ENCODE results near the gene KLC4.
A peak's percentile ranks its signal among the peaks of the same experiment; 100 is the strongest.
"Not testable (repeated sequence)": the region's sequence is repeated elsewhere in the genome, so short reads cannot be mapped to it uniquely, and the experiment has no call there.

KLC4 gene

GRCh38 chr6:43117466-43117865 lies 58.0 kb downstream of the KLC4 start:
- not testable (repeated sequence) for H3K27me3 ChIP-seq (ENCODE audit: control insufficient read depth, insufficient read depth, low read length); H3K9ac ChIP-seq (ENCODE audit: low read depth, low read length); H3K36me3 ChIP-seq (ENCODE audit: control insufficient read depth, insufficient read depth, low read length); H3K27ac ChIP-seq (ENCODE audit: low read depth, low read length); H3K4me3 ChIP-seq (ENCODE audit: low read depth, low read length); H3K9me3 ChIP-seq (ENCODE audit: control insufficient read depth, insufficient read depth, low read length)
- peaks cover 28% of the 10 kb centered on the region for H3K4me1 ChIP-seq (ENCODE audit: control insufficient read depth, insufficient read depth, low read length)

DNA sequence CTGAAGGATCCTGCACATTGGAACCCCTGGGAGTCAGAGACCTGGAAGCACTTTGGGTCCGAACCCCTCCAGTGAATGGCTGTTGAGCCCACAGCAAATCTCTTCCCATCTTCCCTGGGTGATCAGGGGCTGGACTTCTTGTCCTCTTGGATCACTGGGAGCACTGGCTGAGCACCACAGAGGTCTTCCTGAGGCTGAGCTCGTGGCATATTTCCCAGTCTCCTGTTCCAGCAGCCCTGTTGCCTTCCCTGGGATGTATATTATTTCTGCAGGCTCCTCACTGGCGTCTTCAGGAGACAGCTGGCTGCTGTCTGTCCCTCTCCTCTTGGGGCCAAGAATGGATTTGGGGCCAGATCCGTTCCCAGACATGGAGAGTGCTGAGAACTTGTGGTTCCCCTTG lies 60.1 kb downstream of the KLC4 start:
- H3K4me1 ChIP-seq (ENCODE audit: control insufficient read depth, insufficient read depth, low read length) = peaks cover 31% of the 10 kb centered on the region
- H3K4me3 ChIP-seq (ENCODE audit: low read depth, low read length) = no peak overlapping the region
- H3K9ac ChIP-seq (ENCODE audit: low read depth, low read length) = no peak overlapping the region
- H3K9me3 ChIP-seq (ENCODE audit: control insufficient read depth, insufficient read depth, low read length) = no peaks in the 10 kb centered on the region
- H3K36me3 ChIP-seq (ENCODE audit: control insufficient read depth, insufficient read depth, low read length) = no peaks in the 10 kb centered on the region
- H3K27ac ChIP-seq (ENCODE audit: low read depth, low read length) = no peak overlapping the region
- no peaks in the 10 kb centered on the region for H3K27me3 ChIP-seq (ENCODE audit: control insufficient read depth, insufficient read depth, low read length)

DNA sequence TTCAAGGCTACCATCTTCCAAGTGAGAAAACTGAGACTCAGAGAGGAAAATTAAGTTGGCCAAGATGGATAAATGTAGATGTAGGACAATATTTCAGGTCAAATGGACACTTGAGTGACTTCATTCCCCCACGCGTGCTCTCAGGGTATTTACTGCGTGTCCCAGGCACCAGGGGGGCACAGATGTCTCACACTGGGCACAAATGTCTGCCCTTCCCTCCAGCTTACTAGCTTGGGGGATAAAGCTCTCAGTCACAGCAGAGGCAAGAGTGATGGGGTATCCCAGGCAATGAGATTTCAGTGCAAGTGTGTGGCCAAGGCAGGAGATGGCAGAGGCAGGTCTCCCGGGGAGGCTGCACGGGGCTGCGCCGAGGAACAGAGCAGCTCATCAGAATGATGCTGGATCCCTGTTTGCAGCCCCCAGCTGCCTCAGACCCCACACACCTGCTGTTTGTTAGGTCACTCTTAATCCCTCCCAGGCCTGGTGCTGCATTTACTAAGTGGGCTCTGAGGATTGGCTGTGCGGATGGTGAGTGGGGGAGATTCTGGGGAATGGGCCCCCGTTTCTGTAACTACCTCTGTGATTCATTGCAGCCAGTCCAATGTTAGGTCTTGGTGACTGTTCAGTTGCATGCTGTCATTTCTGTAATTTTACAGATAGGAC lies 60.8 kb downstream of the KLC4 start:
- Histone ChIP-seq H3K36me3 (ENCODE audit: control insufficient read depth, insufficient read depth, low read length) (no peaks in the 10 kb centered on the region), H3K27ac (ENCODE audit: low read depth, low read length) (no peak overlapping the region), H3K9ac (ENCODE audit: low read depth, low read length) (no peak overlapping the region), H3K4me1 (ENCODE audit: control insufficient read depth, insufficient read depth, low read length) (peaks cover 24% of the 10 kb centered on the region), H3K4me3 (ENCODE audit: low read depth, low read length) (no peak overlapping the region), H3K9me3 (ENCODE audit: control insufficient read depth, insufficient read depth, low read length) (no peaks in the 10 kb centered on the region), H3K27me3 (ENCODE audit: control insufficient read depth, insufficient read depth, low read length) (no peaks in the 10 kb centered on the region)

DNA sequence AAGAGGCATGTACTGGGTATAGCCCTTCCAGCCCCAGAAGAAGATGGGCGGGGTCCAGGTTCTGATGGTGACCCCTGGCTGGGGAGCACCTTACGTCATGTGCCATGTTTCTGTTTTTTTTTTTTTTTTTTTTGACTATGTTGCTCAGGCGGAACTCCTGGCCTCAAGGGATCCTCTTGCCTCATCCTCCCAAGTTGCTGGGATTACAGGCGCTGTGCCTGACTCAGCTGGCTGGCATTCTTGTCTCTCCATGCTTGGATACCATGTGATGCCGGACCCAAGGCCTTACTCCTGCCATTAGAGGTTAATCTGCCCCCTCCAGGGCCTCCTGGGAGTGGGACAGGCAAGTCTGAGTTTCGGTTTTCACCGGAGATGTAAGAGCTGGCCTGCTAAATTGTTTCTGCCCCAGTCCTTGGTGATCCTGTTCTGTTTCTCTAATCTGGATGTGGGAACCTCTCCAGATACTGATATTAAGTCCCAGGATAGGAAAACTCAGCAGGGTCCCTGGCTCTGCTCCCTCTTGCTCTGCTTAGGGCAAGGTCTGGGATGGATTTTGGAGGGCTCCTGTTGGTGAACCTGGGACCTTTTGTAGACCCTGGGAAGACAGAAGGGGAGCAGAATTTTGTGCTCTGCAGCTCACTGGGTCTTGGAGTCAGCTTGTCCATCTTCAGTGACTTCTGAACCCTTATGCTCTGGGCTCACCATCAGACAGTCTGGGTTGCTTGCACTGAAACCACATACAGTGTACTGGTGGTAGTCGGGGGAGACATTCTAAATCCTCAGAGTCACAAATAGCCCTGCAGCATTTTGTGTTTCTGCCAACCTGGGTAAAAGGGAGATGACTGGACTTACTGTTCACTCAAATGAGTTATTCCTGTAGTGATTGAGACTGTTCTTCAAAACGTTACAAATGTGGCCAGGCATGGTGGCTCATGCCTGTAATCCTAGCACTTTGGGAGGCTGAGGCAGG lies 61.8 kb downstream of the KLC4 start:
- H3K4me1 ChIP-seq (ENCODE audit: control insufficient read depth, insufficient read depth, low read length) = peaks cover 25% of the 10 kb centered on the region
- H3K36me3 ChIP-seq (ENCODE audit: control insufficient read depth, insufficient read depth, low read length) = no peaks in the 10 kb centered on the region
- H3K9me3 ChIP-seq (ENCODE audit: control insufficient read depth, insufficient read depth, low read length) = no peaks in the 10 kb centered on the region
- H3K27me3 ChIP-seq (ENCODE audit: control insufficient read depth, insufficient read depth, low read length) = no peaks in the 10 kb centered on the region
- H3K9ac ChIP-seq (ENCODE audit: low read depth, low read length) = 0 out of 2 replicates have a peak overlapping the region, but pooled peaks have one; percentile 9
- no peak overlapping the region for H3K4me3 ChIP-seq (ENCODE audit: low read depth, low read length)
- peak overlapping the region; percentile 38 for H3K27ac ChIP-seq (ENCODE audit: low read depth, low read length)

DNA sequence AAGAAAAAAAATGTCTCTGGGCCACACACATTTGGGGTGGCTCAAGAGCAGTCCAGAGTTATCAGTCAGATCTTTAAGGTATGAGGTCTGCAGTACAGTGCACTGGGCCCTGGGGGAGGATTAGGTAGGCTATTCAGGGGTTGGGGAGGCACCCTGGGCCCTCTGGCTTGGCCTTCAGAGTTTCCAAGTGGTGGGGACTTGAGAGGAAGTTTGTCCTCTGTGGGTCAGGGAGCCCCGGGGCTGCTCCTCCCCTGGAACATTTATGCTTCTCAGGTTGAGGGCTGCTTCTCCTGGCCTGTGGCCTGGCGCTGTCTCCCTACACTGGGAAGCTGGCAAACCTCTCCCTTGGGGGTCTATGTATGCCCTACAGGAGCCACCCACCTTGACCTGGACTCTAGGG lies 62.7 kb downstream of the KLC4 start:
- no peaks in the 10 kb centered on the region for H3K9me3 ChIP-seq (ENCODE audit: control insufficient read depth, insufficient read depth, low read length)
- no peaks in the 10 kb centered on the region for H3K27me3 ChIP-seq (ENCODE audit: control insufficient read depth, insufficient read depth, low read length)
- peaks cover 30% of the 10 kb centered on the region for H3K4me1 ChIP-seq (ENCODE audit: control insufficient read depth, insufficient read depth, low read length)
- no peak overlapping the region for H3K9ac ChIP-seq (ENCODE audit: low read depth, low read length)
- no peak overlapping the region for H3K4me3 ChIP-seq (ENCODE audit: low read depth, low read length)
- no peaks in the 10 kb centered on the region for H3K36me3 ChIP-seq (ENCODE audit: control insufficient read depth, insufficient read depth, low read length)
- no peak overlapping the region for H3K27ac ChIP-seq (ENCODE audit: low read depth, low read length)

GRCh38 chr6:43123461-43124314 lies 64.3 kb downstream of the KLC4 start:
- H3K4me1 ChIP-seq (ENCODE audit: control insufficient read depth, insufficient read depth, low read length) = peaks cover 30% of the 10 kb centered on the region
- peak overlapping the region; percentile 26 for H3K27ac ChIP-seq (ENCODE audit: low read depth, low read length)
- H3K36me3 ChIP-seq (ENCODE audit: control insufficient read depth, insufficient read depth, low read length) = no peaks in the 10 kb centered on the region
- H3K9ac ChIP-seq (ENCODE audit: low read depth, low read length) = peak overlapping the region; percentile 26; the same call in 1 of the 2 replicates
- H3K27me3 ChIP-seq (ENCODE audit: control insufficient read depth, insufficient read depth, low read length) = no peaks in the 10 kb centered on the region
- H3K4me3 ChIP-seq (ENCODE audit: low read depth, low read length) = no peak overlapping the region
- no peaks in the 10 kb centered on the region for H3K9me3 ChIP-seq (ENCODE audit: control insufficient read depth, insufficient read depth, low read length)

GRCh38 chr6:43124481-43124880 lies 65.0 kb downstream of the KLC4 start:
- H3K27ac ChIP-seq (ENCODE audit: low read depth, low read length) = no peak overlapping the region

More at GRCh38 chr6:43124481-43124880, 65.0 kb downstream of the KLC4 start:
- Histone ChIP-seq H3K9me3 (ENCODE audit: control insufficient read depth, insufficient read depth, low read length) (no peaks in the 10 kb centered on the region), H3K9ac (ENCODE audit: low read depth, low read length) (no peak overlapping the region), H3K4me3 (ENCODE audit: low read depth, low read length) (no peak overlapping the region), H3K27me3 (ENCODE audit: control insufficient read depth, insufficient read depth, low read length) (no peaks in the 10 kb centered on the region), H3K36me3 (ENCODE audit: control insufficient read depth, insufficient read depth, low read length) (no peaks in the 10 kb centered on the region), H3K4me1 (ENCODE audit: control insufficient read depth, insufficient read depth, low read length) (peaks cover 30% of the 10 kb centered on the region)

All from HUES48 (cell line).